Germinal center (tissue), 1 donor: ENCODE data around the gene SCN4B.

ENCODE experiments used
- DNase-seq: peaks from one replicate; pipeline ENCODE4 v3.0.0; 2012; ENCODE audit warnings: mixed read lengths, low spot score

SCN4B gene

GRCh38 chr11:118174006-118174567 lies 21.5 kb upstream of the SCN4B start:
- no peak for DNase-seq

GRCh38 chr11:118172356-118172755 lies 19.7 kb upstream of the SCN4B start:
- no peak for DNase-seq

- peak; percentile 84 for DNase-seq
Measured at GRCh38 chr11:118171269-118172062, 18.8 kb upstream of the SCN4B start.

GRCh38 chr11:118170882-118171268 lies 18.3 kb upstream of the SCN4B start:
- no peak for DNase-seq

GRCh38 chr11:118170231-118170630 lies 17.6 kb upstream of the SCN4B start:
- DNase-seq, result no peak

GRCh38 chr11:118169300-118170140 lies 16.9 kb upstream of the SCN4B start:
- DNase-seq, result no peak

- DNase-seq, result no peak
Measured at GRCh38 chr11:118168751-118169150, 16.1 kb upstream of the SCN4B start.

GRCh38 chr11:118168316-118168715 lies 15.7 kb upstream of the SCN4B start:
- DNase-seq, result no peak

- DNase-seq, result no peak
Measured at GRCh38 chr11:118167906-118168305, 15.3 kb upstream of the SCN4B start.

- no peak for DNase-seq
Measured at GRCh38 chr11:118167253-118167652, 14.6 kb upstream of the SCN4B start.

- no peak for DNase-seq
Measured at GRCh38 chr11:118166641-118167040, 14.0 kb upstream of the SCN4B start.

GRCh38 chr11:118164885-118165284 lies 12.3 kb upstream of the SCN4B start:
- no peak for DNase-seq

- DNase-seq, result no peak
Measured at GRCh38 chr11:118163494-118163893, 10.9 kb upstream of the SCN4B start.

GRCh38 chr11:118162846-118163245 lies 10.2 kb upstream of the SCN4B start:
- no peak for DNase-seq

- DNase-seq, result no peak
Measured at GRCh38 chr11:118161786-118162185, 9.2 kb upstream of the SCN4B start.

GRCh38 chr11:118157186-118157895 lies 4.7 kb upstream of the SCN4B start:
- DNase-seq, result no peak

- no peak for DNase-seq
Measured at GRCh38 chr11:118156531-118157185, 4.0 kb upstream of the SCN4B start.

GRCh38 chr11:118155776-118156530 lies 3.3 kb upstream of the SCN4B start:
- DNase-seq, result no peak

- no peak for DNase-seq
Measured at GRCh38 chr11:118154641-118155040, 2.0 kb upstream of the SCN4B start.

- DNase-seq, result no peak
Measured at GRCh38 chr11:118153976-118154375, 1.4 kb upstream of the SCN4B start.

GRCh38 chr11:118153516-118153915 lies 893 bp upstream of the SCN4B start:
- no peak for DNase-seq
